ENCODE measurements around the gene FGFR2. TPM values are rescaled to one million over a fixed set of nuclear protein-coding genes. Genes with fewer than 3 reads are reported as not detected.

Gene FGFR2
- total RNA-seq, 1 donor from 2014 or later = 0.30 TPM

DNA sequence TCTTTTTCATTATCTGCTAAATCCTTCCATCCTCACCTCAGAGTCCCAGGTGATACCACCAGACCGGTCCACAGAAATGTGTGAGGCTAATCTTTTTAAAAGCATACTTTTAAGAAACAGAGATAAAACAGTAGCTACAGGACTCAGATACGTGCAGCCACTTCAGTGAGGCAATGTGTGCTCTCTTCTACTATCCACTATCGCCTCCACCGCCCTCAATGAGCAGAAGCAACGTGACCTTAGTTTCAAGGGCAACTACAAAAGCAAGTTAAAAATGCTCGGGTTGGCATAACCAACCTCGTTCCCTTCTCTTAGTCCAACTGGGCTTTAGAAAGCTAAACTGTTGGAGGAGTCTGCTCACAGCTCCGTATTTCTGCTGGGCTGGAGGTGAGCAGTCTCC lies 4.2 kb downstream of the FGFR2 start:
- DNase-seq = peak; percentile 4
- intact Hi-C loops (cut with DNase I) = no loop called here
- no peak for ATAC-seq (ENCODE audit: poor library complexity)

- ATAC-seq (ENCODE audit: poor library complexity) (no peak), DNase-seq (peak; percentile 3)
- intact Hi-C loops (cut with DNase I) = no loop called here
Observed at GRCh38 chr10:121593281-121594075, 4.8 kb downstream of the FGFR2 start.

DNA sequence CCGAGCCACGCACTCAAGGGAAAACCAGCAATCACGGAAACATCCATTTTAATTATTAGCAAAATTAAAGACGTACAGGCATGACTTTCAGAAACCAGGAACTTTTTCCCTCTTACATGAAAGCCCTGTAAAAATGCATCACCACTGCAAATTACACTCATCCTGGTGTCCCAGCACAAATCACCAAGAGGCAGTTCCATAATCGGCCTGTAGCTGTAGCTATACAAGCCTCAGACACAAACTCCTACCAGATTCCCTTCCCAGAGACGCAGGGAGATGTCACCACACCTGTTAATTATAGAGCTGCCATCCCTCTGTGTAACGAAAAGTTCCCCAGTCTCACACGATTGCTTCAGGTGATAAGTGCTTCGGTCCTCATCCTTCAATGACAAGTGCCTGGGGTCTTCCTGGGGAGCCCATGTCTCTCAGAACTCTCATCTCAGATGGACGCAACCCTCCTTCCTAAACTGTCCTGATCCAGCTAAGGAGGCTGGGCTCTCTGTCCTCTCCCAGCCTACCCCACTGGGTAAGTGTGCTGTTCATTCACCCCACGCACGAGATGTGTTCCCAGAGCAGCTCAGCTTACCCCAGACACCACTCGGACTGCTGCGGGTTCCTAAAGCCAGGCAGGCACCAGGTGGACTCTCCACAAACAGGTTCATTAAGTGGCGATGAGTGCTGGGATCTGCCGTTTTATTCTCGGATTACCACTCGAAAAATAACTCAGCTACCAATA lies 5.9 kb downstream of the FGFR2 start:
- peak; percentile 1 for DNase-seq
- intact Hi-C loops (cut with DNase I) = no loop called here
- ATAC-seq (ENCODE audit: poor library complexity) = no peak

DNA sequence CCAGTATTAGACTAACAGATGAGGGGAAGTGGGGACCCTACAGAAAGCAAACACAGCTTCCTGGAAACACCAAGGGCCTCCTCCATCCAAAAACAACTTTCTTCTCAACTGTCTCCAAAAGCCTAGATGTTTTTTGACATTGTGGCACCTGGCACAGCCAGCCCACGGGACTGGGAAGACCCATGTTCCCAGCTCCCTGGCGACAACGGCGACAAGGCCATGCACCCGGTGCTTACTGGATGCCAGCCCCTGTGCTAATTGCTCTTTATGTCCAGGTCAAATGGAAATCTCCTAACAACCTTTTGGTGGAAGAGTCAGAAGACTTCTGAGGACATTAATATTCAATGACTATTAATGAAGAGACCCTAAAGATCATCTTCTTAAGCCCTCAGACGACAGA lies 7.1 kb downstream of the FGFR2 start:
- intact Hi-C loops (cut with DNase I) = no loop called here
- ATAC-seq (ENCODE audit: poor library complexity) = no peak
- DNase-seq = peak; percentile 15

- intact Hi-C loops (cut with DNase I) = no loop called here
- peak; percentile 22 for DNase-seq
- no peak for ATAC-seq (ENCODE audit: poor library complexity)
Observed at GRCh38 chr10:121590772-121591171, 7.5 kb downstream of the FGFR2 start.

DNA sequence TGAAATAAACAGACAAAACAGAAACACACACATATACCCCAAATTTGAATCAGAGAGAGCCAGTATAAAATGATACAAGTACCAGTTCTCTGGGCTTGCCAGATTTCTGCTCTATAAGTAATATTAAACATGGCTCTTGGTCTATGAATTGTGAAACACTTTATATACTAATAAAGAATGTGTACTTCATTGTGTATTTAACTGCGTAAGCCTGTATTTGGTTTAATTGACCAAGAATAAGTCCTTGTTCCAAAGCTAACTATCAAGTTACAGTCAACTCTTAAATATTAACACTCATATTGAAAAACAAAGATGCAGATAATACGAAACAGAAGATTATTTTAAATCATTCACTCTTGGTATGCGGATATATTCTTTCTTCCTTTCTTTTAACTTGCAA lies 8.7 kb downstream of the FGFR2 start:
- DNase-seq (no peak), ATAC-seq (ENCODE audit: poor library complexity) (no peak)
- intact Hi-C loops (cut with DNase I) = no loop called here

DNA sequence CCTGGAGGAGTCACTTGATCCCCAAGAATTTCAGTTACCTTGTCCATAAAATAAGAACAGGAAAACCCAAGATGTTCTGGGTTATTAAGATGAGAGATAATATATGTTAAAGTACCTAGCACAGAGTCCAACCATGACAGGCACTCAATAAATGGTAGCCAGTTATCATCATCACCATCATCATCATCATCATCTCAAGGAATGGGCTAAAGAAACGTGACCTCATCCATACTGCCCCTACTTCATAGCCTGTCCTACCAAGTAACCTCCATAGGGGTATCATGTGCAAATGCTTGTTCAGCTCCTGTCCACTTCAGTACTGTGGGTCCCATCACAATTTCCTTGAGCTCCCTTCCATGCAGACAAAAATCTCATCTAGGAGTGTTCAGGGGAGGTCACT lies 14.4 kb downstream of the FGFR2 start:
- no peak for ATAC-seq (ENCODE audit: poor library complexity)
- intact Hi-C loops (cut with DNase I) = no loop called here
- DNase-seq = no peak

DNA sequence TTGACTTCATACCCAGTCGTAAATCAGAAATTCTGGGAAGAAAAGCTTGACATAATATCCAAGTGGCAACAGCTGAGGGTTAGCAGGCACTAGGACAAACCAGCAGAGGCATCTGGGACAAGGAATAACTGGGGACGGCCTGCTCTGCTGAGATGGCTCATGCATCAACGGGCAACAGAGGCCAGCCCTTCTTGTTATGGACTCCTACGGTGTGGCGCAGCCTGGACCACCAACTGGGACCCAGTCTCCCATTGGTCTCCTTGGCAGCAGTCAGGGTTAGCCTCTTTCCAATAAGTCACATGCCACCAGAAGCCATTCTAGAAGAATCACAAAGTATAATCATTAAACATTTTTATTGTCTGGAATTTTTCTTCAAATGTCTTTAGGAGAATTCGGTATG lies 15.0 kb downstream of the FGFR2 start:
- intact Hi-C loops (cut with DNase I) = no loop called here
- ATAC-seq (ENCODE audit: poor library complexity) (no peak), DNase-seq (no peak)

DNA sequence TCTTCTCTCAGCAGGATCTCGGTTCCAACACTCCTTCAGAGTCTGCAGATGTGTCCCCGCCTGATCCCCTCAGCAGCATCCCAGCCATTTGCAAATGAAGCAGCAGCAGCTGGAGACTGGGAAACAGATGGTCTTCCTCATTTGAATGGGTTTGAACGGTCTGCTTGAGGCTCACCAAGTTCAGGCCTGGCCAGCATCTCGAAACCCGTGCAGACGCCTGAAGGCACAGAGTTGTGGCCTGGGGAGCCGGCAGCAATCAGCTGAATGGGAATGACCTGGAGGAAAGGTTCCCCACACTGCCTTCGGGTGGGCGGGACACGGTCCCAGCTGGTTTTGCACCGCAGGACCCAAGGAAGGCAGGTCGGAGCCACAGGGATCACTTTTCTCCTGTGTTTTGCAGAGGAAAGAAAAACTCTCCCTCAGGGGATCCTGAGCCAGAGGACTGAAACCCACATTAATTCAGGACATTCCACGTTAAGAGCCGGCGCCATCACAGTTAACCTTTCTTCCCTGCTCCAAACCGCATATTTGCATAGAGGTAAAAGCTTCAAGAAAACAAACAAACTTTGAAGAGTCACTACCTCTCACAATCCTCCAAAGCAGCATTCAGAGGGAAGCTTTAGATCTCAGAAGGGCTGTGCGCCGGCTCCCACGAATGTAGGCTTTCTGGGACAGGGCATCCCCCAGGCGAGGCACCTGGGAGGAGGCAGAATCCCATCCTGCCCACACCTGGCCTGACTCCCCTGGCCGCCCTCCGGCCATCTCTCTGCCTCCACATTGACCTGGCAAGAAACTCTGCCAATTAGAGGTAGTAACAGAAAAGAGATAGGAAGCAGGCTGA lies 17.7 kb downstream of the FGFR2 start:
- ATAC-seq (ENCODE audit: poor library complexity) = no peak
- DNase-seq = no peak
- intact Hi-C loops (cut with DNase I) = no loop called here

DNA sequence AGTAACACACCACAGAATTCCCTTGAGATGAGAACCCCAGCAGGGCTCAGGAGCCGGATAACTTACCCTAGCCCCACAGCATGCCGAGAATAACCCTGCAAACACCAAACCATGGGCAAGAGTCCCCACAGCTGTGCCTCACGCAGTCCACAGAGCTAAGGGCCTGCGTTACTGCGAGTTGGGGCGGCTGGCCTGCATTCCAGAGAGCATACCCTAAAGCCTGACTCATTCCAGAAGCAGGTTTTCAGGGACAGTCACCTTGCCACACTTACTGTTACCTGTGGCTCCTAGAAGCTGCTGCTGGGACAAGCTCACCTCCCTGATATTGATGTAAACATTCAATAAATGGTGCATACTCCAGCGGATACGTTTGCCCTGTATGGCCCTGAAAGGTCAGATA lies 18.6 kb downstream of the FGFR2 start:
- DNase-seq = no peak
- intact Hi-C loops (cut with DNase I) = no loop called here
- no peak for ATAC-seq (ENCODE audit: poor library complexity)

DNA sequence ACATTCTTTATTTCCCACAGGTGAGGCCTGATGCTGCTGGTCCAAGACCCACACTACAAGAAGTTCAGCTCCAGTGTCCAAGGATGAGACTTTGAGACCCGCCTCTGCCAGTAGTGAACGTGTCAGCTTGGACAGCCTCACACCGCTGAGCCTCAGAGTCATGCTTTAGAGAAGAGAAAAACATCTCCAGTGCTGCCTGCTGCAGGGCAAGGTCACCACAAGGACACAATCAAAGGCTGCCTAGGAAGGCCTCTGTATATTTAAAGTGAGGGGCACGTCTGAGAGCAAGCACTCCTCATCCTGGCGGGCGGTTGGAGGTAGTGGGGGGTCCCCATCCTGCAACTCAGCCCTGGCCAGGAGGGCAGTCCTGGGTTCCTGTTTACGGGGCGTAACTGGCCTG lies 19.3 kb downstream of the FGFR2 start:
- DNase-seq (no peak), ATAC-seq (ENCODE audit: poor library complexity) (no peak)
- intact Hi-C loops (cut with DNase I) = no loop called here

DNA sequence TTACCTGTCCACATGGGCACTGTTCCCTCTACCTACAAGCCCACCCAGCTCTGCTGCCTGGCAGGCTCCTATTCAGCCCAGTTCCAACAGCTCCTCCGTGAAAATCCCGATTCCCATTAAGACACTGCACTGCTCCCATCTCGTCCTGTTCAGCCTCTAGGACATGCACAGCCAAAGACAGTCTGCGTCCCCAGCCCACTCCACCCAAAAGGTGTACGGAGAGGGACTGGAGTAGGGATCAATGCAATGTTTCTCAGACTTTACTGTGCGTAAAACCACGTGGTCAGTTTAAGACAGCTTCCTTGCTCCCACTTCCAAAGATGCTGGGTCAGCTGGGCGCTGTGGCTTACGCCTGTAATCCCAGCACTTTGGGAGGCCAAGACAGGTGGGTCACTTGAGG lies 19.9 kb downstream of the FGFR2 start:
- ATAC-seq (ENCODE audit: poor library complexity) (no peak), DNase-seq (no peak)
- intact Hi-C loops (cut with DNase I) = no loop called here

GRCh38 chr10:121577568-121577967 lies 20.7 kb downstream of the FGFR2 start:
- DNase-seq (no peak), ATAC-seq (ENCODE audit: poor library complexity) (no peak)
- intact Hi-C loops (cut with DNase I) = no loop called here

DNA sequence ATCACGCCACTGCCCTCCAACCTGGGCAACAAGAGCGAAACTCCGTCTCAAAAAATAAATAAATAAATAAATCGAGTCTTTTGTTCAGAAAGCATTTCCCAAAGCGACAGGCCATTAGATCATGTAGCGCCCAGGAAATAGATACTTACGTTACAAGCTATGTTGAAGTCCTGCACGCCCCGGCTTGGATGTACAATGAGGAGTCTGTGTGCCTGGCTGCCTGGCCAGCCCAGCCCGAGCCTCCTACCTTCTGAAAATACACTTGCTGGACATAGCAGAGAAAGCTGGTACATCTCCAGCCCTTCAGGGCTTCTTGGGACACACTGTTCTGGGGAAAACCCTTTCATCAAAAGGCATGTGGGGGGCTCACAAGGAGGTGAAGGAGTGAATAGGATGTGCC lies 22.1 kb downstream of the FGFR2 start:
- DNase-seq (no peak), ATAC-seq (ENCODE audit: poor library complexity) (no peak)
- intact Hi-C loops (cut with DNase I) = no loop called here

DNA sequence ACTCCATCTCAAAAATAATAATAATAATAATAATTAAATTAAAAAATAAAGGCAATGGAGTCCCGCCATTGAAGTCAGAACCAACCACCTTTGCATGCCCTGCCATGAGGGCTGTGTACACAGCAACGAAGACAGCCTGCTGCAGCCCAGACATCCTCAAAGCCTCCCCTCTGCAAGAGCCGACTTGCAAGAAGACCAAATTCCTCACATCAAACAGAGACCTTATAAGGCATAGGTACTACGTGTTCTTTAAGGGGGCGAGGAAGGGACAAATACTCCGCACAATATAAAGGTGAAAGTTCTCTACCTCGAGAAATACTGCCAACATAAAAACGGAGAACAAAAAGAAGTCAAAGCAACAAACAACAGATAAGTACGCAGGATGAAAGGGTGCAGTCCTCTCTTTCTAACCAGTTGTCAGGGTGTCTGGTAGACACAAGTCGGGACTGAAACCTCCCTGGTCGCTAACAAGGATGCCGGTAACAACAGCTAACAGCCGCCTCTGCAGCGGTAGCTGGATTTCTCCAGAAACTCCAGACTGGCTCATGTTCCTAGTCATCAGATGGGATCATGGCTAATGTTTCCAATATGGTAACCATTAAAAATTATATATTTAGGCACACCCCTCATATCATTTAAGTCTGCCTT lies 23.6 kb downstream of the FGFR2 start:
- DNase-seq (no peak), ATAC-seq (ENCODE audit: poor library complexity) (no peak)
- intact Hi-C loops (cut with DNase I) = no loop called here

- intact Hi-C loops (cut with DNase I) = no loop called here
- no peak for ATAC-seq (ENCODE audit: poor library complexity)
- DNase-seq = no peak
Observed at GRCh38 chr10:121573538-121573941, 24.7 kb downstream of the FGFR2 start.

GRCh38 chr10:121572859-121573537 lies 25.2 kb downstream of the FGFR2 start:
- intact Hi-C loops (cut with DNase I) = no loop called here
- no peak for ATAC-seq (ENCODE audit: poor library complexity)
- DNase-seq = no peak

- ATAC-seq (ENCODE audit: poor library complexity) = no peak
- intact Hi-C loops (cut with DNase I) = no loop called here
Observed at GRCh38 chr10:121570315-121570714, 27.9 kb downstream of the FGFR2 start.

GRCh38 chr10:121568275-121568674 lies 30.0 kb downstream of the FGFR2 start:
- intact Hi-C loops (cut with DNase I) = no loop called here
- DNase-seq (no peak), ATAC-seq (ENCODE audit: poor library complexity) (no peak)

More at GRCh38 chr10:121570315-121570714, 27.9 kb downstream of the FGFR2 start:
- DNase-seq = no peak

All from Right ventricle myocardium superior (tissue), 1 donor.